ENCODE measurements around the gene GSPT1.

GSPT1 gene

DNA sequence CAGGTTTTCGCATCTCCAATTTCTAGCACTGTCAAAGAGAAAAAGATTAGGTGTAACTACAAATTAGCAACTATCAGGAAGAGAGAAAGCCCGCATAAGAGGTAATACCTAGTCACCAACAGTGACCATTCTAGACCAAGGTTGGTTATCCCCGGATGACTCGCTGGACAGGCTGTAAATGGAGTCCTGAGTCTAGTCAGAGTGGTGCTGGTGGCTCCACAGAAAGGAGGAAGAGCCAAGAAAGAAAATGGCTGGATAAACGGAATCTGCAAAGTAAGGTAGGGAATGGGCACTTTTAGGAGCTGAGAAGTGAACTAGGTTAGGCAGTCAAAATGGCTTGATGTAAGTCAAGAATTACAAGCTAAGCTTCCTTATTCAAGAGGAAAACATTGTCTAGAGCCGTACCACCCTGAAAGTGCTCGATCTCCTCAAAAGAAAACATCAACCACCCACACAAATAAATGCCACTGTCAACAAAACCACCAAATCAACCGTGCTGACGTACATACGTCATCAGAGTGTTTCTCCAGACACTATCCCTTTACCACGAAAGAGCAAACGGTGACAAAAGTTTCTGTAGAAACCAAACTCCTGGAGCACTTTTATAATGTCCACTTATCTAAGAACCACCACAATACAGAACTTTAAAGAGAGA lies 2.2 kb downstream of the GSPT1 start:
- no peak for DNase-seq (ENCODE audit: low read depth in 2 of 3, low spot score in 2 of 3)

GRCh38 chr16:11909653-11910545 lies 5.9 kb downstream of the GSPT1 start:
- DNase-seq (ENCODE audit: low read depth in 2 of 3, low spot score in 2 of 3), result no peak

GRCh38 chr16:11907160-11907970 lies 8.4 kb downstream of the GSPT1 start:
- DNase-seq (ENCODE audit: low read depth in 2 of 3, low spot score in 2 of 3), result no peak

DNA sequence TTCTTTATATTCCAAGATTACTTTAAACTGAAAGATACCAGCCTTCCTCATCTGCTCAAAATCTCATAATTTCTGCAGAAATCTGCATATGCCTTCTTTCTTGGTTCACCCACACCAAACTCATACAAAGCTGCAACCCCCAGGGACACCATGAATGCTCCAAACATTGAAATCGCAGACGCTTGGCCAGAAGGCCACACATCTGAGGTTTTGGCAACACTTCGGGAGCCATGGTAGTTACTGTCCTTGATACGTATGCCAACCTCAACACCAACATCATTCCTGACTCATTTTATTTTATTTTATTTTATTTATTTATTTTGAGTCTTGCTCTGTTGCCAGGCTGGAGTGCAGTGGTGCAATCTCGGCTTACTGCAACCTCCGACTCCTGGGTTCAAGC lies 11.8 kb downstream of the GSPT1 start:
- no peak for DNase-seq (ENCODE audit: low read depth in 2 of 3, low spot score in 2 of 3)

GRCh38 chr16:11901091-11901490 lies 14.7 kb downstream of the GSPT1 start:
- no peak for DNase-seq (ENCODE audit: low read depth in 2 of 3, low spot score in 2 of 3)

DNA sequence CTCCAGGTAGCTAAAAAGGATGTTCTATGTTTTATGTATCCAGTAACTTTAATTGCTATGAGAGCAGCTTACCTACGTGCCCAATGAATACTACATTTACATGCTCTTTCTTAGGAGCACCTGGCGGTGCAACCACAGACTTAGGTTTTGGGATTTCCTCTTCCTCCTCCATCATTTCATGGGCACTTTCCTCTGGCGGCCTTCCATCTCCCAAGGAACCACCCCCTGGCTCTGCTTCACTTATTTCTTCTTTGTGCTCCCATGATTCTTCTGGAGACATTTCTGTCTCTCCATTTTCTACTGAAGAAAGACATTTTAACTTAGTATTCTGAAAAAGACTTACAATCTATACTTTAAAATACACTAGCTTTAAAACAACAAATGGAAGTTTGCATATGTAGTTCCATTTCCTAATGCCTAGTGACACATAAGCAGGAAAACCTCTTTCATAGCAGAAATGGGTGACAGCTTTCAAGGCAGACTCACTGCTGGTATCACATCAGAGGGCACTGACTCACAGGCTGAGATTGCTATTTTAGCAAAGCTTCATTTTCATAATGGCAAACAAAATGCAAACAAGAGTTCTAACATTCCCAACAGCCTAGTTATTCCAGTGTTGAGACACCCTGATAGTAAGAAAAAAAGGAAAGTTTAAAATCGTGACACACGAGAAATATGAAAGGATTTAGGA lies 19.1 kb downstream of the GSPT1 start:
- DNase-seq (ENCODE audit: low read depth in 2 of 3, low spot score in 2 of 3), result no peak

DNA sequence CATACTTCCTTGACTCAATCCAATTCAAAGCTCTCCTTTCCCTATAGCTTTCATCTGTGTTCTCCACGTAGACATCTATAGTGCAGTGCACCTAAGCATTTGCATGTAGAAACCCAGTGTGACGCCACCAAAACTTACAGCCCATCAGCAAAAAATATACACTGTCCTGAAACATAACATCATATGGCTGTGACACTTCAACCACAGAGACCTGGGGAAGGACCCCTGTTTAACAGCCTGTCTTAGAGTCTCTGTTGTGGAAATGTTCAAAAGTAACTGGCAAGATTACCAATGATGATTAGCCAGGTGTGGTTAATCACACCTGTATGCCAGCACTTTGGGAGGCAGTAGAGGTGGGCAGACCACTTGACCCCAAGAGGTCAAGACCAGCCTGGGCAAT lies 22.2 kb downstream of the GSPT1 start:
- no peak for DNase-seq (ENCODE audit: low read depth in 2 of 3, low spot score in 2 of 3)

GRCh38 chr16:11892761-11893160 lies 23.0 kb downstream of the GSPT1 start:
- no peak for DNase-seq (ENCODE audit: low read depth in 2 of 3, low spot score in 2 of 3)

- DNase-seq (ENCODE audit: low read depth in 2 of 3, low spot score in 2 of 3), result no peak
These were observed 25.4 kb downstream of the GSPT1 start for GRCh38 chr16:11890231-11890965.

- DNase-seq (ENCODE audit: low read depth in 2 of 3, low spot score in 2 of 3), result no peak
These were observed 28.9 kb downstream of the GSPT1 start for GRCh38 chr16:11886881-11887280.

- no peak for DNase-seq (ENCODE audit: low read depth in 2 of 3, low spot score in 2 of 3)
These were observed 31.7 kb downstream of the GSPT1 start for GRCh38 chr16:11884035-11884434.

DNA sequence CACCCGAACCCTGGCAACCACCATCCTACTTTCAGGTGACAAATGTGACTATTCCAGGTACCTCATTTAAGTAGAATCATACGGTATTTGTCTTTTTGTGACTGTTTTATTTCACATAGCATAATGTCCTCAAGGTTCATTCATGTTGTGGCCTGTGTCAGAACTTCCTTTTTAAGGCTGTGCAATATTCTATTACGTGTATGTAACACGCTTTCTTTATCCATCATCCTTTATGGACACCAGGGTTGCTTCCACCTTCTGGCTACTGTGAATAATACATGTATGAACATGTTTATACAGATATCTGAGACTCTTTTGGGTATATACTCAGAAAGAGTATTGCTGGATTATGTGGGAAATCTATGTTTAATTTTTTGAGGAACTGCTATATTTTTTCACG lies 35.7 kb downstream of the GSPT1 start:
- DNase-seq (ENCODE audit: low read depth in 2 of 3, low spot score in 2 of 3), result no peak

- no peak for DNase-seq (ENCODE audit: low read depth in 2 of 3, low spot score in 2 of 3)
These were observed 38.4 kb downstream of the GSPT1 start for GRCh38 chr16:11877374-11877773.

- DNase-seq (ENCODE audit: low read depth in 2 of 3, low spot score in 2 of 3), result no peak
These were observed 39.5 kb downstream of the GSPT1 start for GRCh38 chr16:11876306-11876705.

DNA sequence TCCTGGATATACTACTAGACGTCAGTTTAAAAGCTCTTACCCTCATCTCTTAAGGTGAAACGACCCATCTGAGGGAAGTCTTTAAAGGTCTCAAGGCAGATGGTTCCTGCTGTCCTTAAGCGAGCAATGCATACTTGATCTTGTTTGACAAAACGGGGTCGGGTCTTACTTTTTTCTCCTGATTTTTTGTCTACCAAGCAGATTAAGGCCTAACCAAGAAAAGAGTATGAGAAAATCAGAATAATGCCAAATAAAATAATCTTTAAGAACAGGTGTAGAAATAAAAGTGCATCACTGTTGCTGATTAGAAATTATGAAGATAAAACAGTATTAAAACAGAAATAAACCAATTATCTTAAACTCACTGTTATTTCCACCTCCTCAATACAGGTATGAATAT lies 40.0 kb downstream of the GSPT1 start:
- no peak for DNase-seq (ENCODE audit: low read depth in 2 of 3, low spot score in 2 of 3)

DNA sequence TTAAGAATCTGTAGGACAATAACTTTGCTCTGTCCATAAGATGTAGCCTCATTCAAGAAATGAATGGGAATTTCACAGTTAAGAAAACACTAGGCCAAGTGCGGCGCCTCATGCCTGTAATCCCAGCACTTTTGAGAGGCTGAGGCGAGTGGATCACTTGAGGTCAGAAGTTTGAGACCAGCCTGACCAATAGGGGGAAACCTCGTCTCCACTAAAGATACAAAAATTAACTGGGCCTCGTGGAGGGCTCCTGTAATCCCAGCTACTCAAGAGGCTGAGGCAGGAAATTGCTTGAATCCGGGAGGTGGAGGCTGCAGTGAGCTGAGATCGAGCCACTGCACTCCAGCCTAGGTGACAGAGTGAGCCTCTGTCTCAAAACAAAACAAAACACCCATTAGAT lies 44.6 kb downstream of the GSPT1 start:
- DNase-seq (ENCODE audit: low read depth in 2 of 3, low spot score in 2 of 3), result no peak

DNA sequence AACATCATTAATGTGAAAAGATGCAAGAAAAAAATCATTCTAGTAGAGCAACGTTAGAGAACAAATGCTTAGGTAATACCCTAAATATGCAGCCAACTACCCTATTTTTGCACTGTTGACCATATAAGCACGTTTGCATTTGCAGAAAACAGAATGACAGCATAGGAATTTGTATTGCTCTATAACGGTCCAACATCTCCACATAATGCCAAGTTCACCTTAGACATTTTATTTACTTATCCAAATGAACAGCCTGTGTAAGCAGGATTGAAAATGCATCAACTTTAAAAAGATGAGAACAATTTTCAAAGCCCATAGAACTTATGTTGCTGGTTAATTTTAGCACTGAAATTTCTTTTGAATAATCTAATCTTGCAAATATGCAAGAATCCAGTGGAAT lies 45.4 kb downstream of the GSPT1 start:
- no peak for DNase-seq (ENCODE audit: low read depth in 2 of 3, low spot score in 2 of 3)

DNA sequence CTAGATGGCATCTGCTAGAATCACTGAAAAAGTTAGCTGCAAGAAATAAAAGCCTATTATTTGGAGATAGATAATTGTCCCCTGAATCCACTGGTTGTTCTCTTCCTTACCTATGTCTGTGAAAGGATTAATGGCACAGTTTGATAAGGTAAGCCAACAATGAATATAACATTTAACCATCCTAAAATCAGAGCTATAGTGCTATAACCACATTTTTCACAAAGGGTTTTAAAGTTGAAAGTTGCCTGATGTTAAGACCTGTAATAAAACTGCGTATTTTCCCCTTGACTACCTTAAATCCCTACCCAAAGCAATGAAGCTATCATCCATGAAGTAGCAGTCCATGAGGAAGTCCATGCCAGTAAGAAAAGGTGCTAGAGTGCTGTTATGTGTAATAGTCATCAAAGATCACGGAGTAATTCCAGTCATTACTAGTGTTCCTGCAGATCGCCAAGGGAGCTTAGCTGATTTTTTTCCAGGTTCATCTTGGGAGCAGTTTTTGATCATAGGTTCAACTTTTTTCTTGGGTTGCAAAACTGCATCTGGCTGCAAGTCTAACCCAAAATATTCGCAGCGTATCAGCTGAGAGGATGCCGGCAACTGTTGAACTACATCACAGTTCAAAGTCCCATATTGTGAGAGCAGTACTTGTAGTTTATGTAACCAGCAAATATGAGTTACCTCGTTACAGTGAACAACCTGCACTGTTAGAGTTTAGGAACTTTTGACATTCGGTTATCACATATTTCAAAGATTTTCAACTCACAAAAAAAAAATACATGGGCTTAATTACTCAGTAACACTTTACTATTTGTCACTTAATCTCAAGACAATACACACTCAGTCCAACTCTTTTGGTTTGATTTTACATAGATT lies 46.2 kb downstream of the GSPT1 start:
- DNase-seq (ENCODE audit: low read depth in 2 of 3, low spot score in 2 of 3), result no peak

GRCh38 chr16:11868412-11868980 lies 47.3 kb downstream of the GSPT1 start:
- DNase-seq (ENCODE audit: low read depth in 2 of 3, low spot score in 2 of 3), result no peak
